Cardiac septum (tissue), 1 donor: ENCODE data around the gene C19orf67. TPM values are rescaled to one million over a fixed set of nuclear protein-coding genes. Genes with fewer than 3 reads are reported as not detected.

Experiments
- DNase-seq: peaks from one replicate; pipeline ENCODE4 v3.0.0-alpha.2; 2020; ENCODE audit warnings: low spot score
- intact Hi-C: fragments of 100-400 bp; cut with DNase I; formaldehyde crosslinking; loops from one replicate; pipeline ENCODE4 v1.14.0; 2022
- total RNA-seq: library from RNA; stranded (reverse); fragmentation: NEBNext Ultra II Directional; extraction: Animal tissue kit (Norgen Biotek cat#: 25700); gene quantifications from one replicate; pipeline ENCODE4 v1.2.1, GENCODE V29; 2021
- donor health status: DM: no; HTN: no; CAD: no.

C19orf67 gene
- total RNA-seq, 1 donor from 2014 or later = not detected

- DNase-seq = no peak
- intact Hi-C loops = loop anchor here (2.0 kb wide), 1 partner anchor 19 kb away; no protein-coding TSS in a partner anchor
Observed at GRCh38 chr19:14112051-14112808, 26.6 kb upstream of the C19orf67 start.

GRCh38 chr19:14111486-14111885, 25.9 kb upstream of the C19orf67 start:
- no peak for DNase-seq
- intact Hi-C loops = no loop called here

GRCh38 chr19:14110650-14111049, 25.1 kb upstream of the C19orf67 start:
- intact Hi-C loops = no loop called here
- no peak for DNase-seq

- intact Hi-C loops = no loop called here
- DNase-seq = peak; percentile 87
Observed at GRCh38 chr19:14107581-14108461, 22.2 kb upstream of the C19orf67 start.

GRCh38 chr19:14106840-14107239, 21.3 kb upstream of the C19orf67 start:
- no peak for DNase-seq
- intact Hi-C loops = no loop called here

GRCh38 chr19:14105680-14106079, 20.1 kb upstream of the C19orf67 start:
- DNase-seq = no peak
- intact Hi-C loops = no loop called here

- no peak for DNase-seq
- intact Hi-C loops = no loop called here
Observed at GRCh38 chr19:14103310-14103709, 17.7 kb upstream of the C19orf67 start.

- intact Hi-C loops = no loop called here
Observed at GRCh38 chr19:14102756-14103155, 17.2 kb upstream of the C19orf67 start.

GRCh38 chr19:14102102-14102696, 16.6 kb upstream of the C19orf67 start:
- intact Hi-C loops = no loop called here
- DNase-seq = no peak

More at GRCh38 chr19:14102756-14103155, 17.2 kb upstream of the C19orf67 start:
- no peak for DNase-seq

GRCh38 chr19:14101003-14101545, 15.5 kb upstream of the C19orf67 start:
- DNase-seq = no peak
- intact Hi-C loops = no loop called here

GRCh38 chr19:14097532-14098151, 12.1 kb upstream of the C19orf67 start:
- DNase-seq = no peak
- intact Hi-C loops = no loop called here

GRCh38 chr19:14096272-14096992, 10.8 kb upstream of the C19orf67 start:
- intact Hi-C loops = no loop called here
- no peak for DNase-seq

- DNase-seq = no peak
- intact Hi-C loops = loop anchor here (5.0 kb wide), 1 partner anchor 42 kb away; the partner anchor contains the start of gene ASF1B
Observed at GRCh38 chr19:14094854-14095253, 9.3 kb upstream of the C19orf67 start.

- intact Hi-C loops = loop anchor here (2.0 to 5.0 kb wide), 2 partner anchors 20 to 44 kb away; partner anchors contain the start of gene ASF1B
- DNase-seq = no peak
Observed at GRCh38 chr19:14093117-14093823, 7.7 kb upstream of the C19orf67 start.

GRCh38 chr19:14091813-14092462, 6.4 kb upstream of the C19orf67 start:
- intact Hi-C loops = loop anchor here (2.0 to 5.0 kb wide), 2 partner anchors 21 to 45 kb away; partner anchors contain the start of gene ASF1B
- DNase-seq = no peak

- intact Hi-C loops = loop anchor here (5.0 kb wide), 1 partner anchor 46 kb away; the partner anchor contains the start of gene ASF1B
- DNase-seq = no peak
Observed at GRCh38 chr19:14091081-14091812, 5.7 kb upstream of the C19orf67 start.
